ENCODE measurements around the gene RPTOR.

The RPTOR gene

DNA sequence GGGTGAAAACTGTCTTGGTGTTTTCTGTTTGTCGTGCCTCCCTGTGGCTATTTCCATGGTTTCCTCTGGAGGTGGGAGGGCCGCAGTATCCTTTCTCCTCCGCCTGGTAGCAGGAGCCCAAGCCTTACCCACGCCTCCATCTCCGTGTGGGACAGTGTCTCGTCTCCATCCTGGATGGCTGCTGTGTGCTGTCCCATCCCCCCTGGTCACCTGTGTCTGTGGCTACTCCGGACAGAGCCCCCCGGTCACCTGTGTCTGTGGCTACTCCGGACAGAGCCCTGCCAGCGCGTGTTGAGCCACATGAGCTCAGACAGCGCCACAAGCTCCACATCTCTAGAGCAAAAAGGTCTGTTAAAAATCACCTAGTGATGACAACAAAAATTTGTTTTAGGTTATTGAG lies 248.8 kb downstream of the RPTOR start:
- Histone ChIP-seq H3K79me2 (ENCODE audit: low read length) (0 out of 2 replicates have a peak, but pooled peaks cover 6% of the 10 kb centered on the region), H4K20me1 (ENCODE audit: insufficient read depth, low read length) (no peaks in the 10 kb centered on the region), H3K36me3 (replicated peaks; ENCODE audit: low read depth, low read length) (no peaks in the 10 kb centered on the region), H3K4me3 (ENCODE audit: low read length) (no peak overlapping the region), H3K4me2 (ENCODE audit: low read length) (no peak overlapping the region), H3K27ac (ENCODE audit: low read length) (no peak overlapping the region), H2AFZ (ENCODE audit: low read depth, low read length) (no peak overlapping the region), H3K9me3 (ENCODE audit: insufficient read depth, low read length) (no peaks in the 10 kb centered on the region), H3K9ac (ENCODE audit: low read length) (no peak overlapping the region), H3K4me1 (ENCODE audit: low read length) (peaks cover 38% of the 10 kb centered on the region), H3K27me3 (ENCODE audit: low read depth, low read length) (no peaks in the 10 kb centered on the region)
- TF ChIP-seq, protein P1, sequence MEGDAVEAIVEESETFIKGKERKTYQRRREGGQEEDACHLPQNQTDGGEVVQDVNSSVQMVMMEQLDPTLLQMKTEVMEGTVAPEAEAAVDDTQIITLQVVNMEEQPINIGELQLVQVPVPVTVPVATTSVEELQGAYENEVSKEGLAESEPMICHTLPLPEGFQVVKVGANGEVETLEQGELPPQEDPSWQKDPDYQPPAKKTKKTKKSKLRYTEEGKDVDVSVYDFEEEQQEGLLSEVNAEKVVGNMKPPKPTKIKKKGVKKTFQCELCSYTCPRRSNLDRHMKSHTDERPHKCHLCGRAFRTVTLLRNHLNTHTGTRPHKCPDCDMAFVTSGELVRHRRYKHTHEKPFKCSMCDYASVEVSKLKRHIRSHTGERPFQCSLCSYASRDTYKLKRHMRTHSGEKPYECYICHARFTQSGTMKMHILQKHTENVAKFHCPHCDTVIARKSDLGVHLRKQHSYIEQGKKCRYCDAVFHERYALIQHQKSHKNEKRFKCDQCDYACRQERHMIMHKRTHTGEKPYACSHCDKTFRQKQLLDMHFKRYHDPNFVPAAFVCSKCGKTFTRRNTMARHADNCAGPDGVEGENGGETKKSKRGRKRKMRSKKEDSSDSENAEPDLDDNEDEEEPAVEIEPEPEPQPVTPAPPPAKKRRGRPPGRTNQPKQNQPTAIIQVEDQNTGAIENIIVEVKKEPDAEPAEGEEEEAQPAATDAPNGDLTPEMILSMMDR (IDR thresholded peaks at IDR 0.05; ENCODE audit: low read depth, low read length): no peak
- TF ChIP-seq EZH2phosphoT487 (IDR thresholded peaks at IDR 0.05; ENCODE audit: low read depth): no peak

DNA sequence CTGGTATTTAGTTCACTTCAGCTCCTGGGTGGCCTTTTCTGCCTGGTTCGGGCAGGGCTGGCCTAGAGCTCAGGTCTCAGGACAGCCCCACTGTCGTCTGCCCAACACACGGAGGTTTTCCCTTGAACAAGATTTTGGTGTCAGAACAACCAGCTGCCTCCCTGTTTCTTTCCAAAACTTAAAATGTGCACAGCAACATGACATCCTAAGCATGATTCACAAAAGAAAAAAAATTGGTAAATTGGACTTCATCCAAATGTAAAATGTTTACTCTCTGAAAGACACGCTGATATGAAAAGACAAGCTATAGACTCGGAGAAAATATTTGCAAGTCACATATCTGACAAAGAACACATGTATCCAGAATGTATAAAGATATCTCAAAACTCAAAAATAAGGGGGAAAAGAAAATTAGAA lies 249.2 kb downstream of the RPTOR start:
- Histone ChIP-seq H3K27me3 (ENCODE audit: low read depth, low read length) (no peaks in the 10 kb centered on the region), H3K27ac (ENCODE audit: low read length) (no peak overlapping the region), H3K4me2 (ENCODE audit: low read length) (no peak overlapping the region), H3K9ac (ENCODE audit: low read length) (no peak overlapping the region), H3K4me3 (ENCODE audit: low read length) (no peak overlapping the region), H4K20me1 (ENCODE audit: insufficient read depth, low read length) (no peaks in the 10 kb centered on the region), H3K79me2 (ENCODE audit: low read length) (0 out of 2 replicates have a peak, but pooled peaks cover 6% of the 10 kb centered on the region), H3K9me3 (ENCODE audit: insufficient read depth, low read length) (no peaks in the 10 kb centered on the region), H3K4me1 (ENCODE audit: low read length) (peaks cover 35% of the 10 kb centered on the region), H2AFZ (ENCODE audit: low read depth, low read length) (no peak overlapping the region), H3K36me3 (replicated peaks; ENCODE audit: low read depth, low read length) (no peaks in the 10 kb centered on the region)
- TF ChIP-seq EZH2phosphoT487 (IDR thresholded peaks at IDR 0.05; ENCODE audit: low read depth): no peak
- TF ChIP-seq, protein P1 (IDR thresholded peaks at IDR 0.05; ENCODE audit: low read depth, low read length): no peak

- Histone ChIP-seq H3K27ac (ENCODE audit: low read length) (no peak overlapping the region), H3K36me3 (replicated peaks; ENCODE audit: low read depth, low read length) (no peaks in the 10 kb centered on the region), H4K20me1 (ENCODE audit: insufficient read depth, low read length) (no peaks in the 10 kb centered on the region), H3K27me3 (ENCODE audit: low read depth, low read length) (no peaks in the 10 kb centered on the region), H3K79me2 (ENCODE audit: low read length) (0 out of 2 replicates have a peak, but pooled peaks cover 2% of the 10 kb centered on the region), H3K9me3 (ENCODE audit: insufficient read depth, low read length) (no peaks in the 10 kb centered on the region), H3K4me1 (ENCODE audit: low read length) (peaks cover 29% of the 10 kb centered on the region), H3K4me3 (ENCODE audit: low read length) (no peak overlapping the region), H2AFZ (ENCODE audit: low read depth, low read length) (no peak overlapping the region), H3K9ac (ENCODE audit: low read length) (no peak overlapping the region), H3K4me2 (ENCODE audit: low read length) (no peak overlapping the region)
- no peak for TF ChIP-seq EZH2phosphoT487 (IDR thresholded peaks at IDR 0.05; ENCODE audit: low read depth)
- TF ChIP-seq, protein P1 (IDR thresholded peaks at IDR 0.05; ENCODE audit: low read depth, low read length): no peak
Measured at GRCh38 chr17:80794281-80795089, 249.8 kb downstream of the RPTOR start.

- H3K9ac ChIP-seq (ENCODE audit: low read length): no peak overlapping the region
- no peaks in the 10 kb centered on the region for H3K36me3 ChIP-seq (replicated peaks; ENCODE audit: low read depth, low read length)
- H3K79me2 ChIP-seq (ENCODE audit: low read length): no peaks in the 10 kb centered on the region
- no peak overlapping the region for H3K4me3 ChIP-seq (ENCODE audit: low read length)
- no peaks in the 10 kb centered on the region for H3K27me3 ChIP-seq (ENCODE audit: low read depth, low read length)
- H3K27ac ChIP-seq (ENCODE audit: low read length): no peak overlapping the region
- TF ChIP-seq EZH2phosphoT487 (IDR thresholded peaks at IDR 0.05; ENCODE audit: low read depth): no peak
- TF ChIP-seq, protein P1 (IDR thresholded peaks at IDR 0.05; ENCODE audit: low read depth, low read length): no peak
- no peak overlapping the region for H3K4me2 ChIP-seq (ENCODE audit: low read length)
- H3K9me3 ChIP-seq (ENCODE audit: insufficient read depth, low read length): no peaks in the 10 kb centered on the region
- no peak overlapping the region for H2AFZ ChIP-seq (ENCODE audit: low read depth, low read length)
- H3K4me1 ChIP-seq (ENCODE audit: low read length): peaks cover 22% of the 10 kb centered on the region
- no peaks in the 10 kb centered on the region for H4K20me1 ChIP-seq (ENCODE audit: insufficient read depth, low read length)
Measured at GRCh38 chr17:80795090-80795580, 250.5 kb downstream of the RPTOR start.
